ENCODE data around the gene PER2.

GRCh38 chr2:238291550-238292281 lies 3.3 kb upstream of the PER2 start:
- TF ChIP-seq CTCF (IDR thresholded peaks at IDR 0.05; ENCODE audit: extremely low read depth in 1 of 2, insufficient read depth in 1 of 2, low read depth in 1 of 2, low read length in 2 of 2): no peak
- TF ChIP-seq POLR2A (IDR thresholded peaks at IDR 0.05; ENCODE audit: low read depth, low read length): no peak
- no peak for TF ChIP-seq EZH2 (IDR thresholded peaks at IDR 0.05; ENCODE audit: borderline replicate concordance, low read depth, low read length, severe bottlenecking)
- no peak for TF ChIP-seq JUN (IDR thresholded peaks at IDR 0.05; ENCODE audit: borderline replicate concordance, insufficient read depth, insufficient read length, low read depth)
- TF ChIP-seq POLR2AphosphoS5 (IDR thresholded peaks at IDR 0.05; ENCODE audit: insufficient read depth, low read depth, low read length): no peak
- no peak for TF ChIP-seq FOS (IDR thresholded peaks at IDR 0.05; ENCODE audit: borderline replicate concordance, insufficient read depth, low read length)
